Stimulated activated CD4-positive, alpha-beta T cell treated with anti-CD3 and anti-CD28 coated beads, Interleukin-15, amount 100 ng/mL, for 48 hours (primary cell): ENCODE results near the gene DDX11.
"Not testable (repeated sequence)": the region's sequence is repeated elsewhere in the genome, so short reads cannot be mapped to it uniquely, and the experiment has no call there.

ENCODE experiments used
- DNase-seq, 2 donors: peaks; one replicate each; pipeline ENCODE4 v3.0.0-alpha.2; 2020; ENCODE audit warnings: low read depth in 2 of 2

The DDX11 gene

GRCh38 chr12:31099434-31099833, 25.8 kb downstream of the DDX11 start:
- not testable (repeated sequence) for DNase-seq

- not testable (repeated sequence) for DNase-seq
These were observed 27.0 kb downstream of the DDX11 start for GRCh38 chr12:31100503-31101208.

GRCh38 chr12:31102125-31102524, 28.5 kb downstream of the DDX11 start:
- DNase-seq = not testable (repeated sequence)

- not testable (repeated sequence) for DNase-seq
These were observed 28.9 kb downstream of the DDX11 start for GRCh38 chr12:31102596-31102995.

- DNase-seq = not testable (repeated sequence)
These were observed 29.9 kb downstream of the DDX11 start for GRCh38 chr12:31103561-31103975.

GRCh38 chr12:31104220-31104619, 30.6 kb downstream of the DDX11 start:
- DNase-seq = not testable (repeated sequence)

- not testable (repeated sequence) for DNase-seq
These were observed 31.1 kb downstream of the DDX11 start for GRCh38 chr12:31104773-31105172.

GRCh38 chr12:31105668-31106067, 32.0 kb downstream of the DDX11 start:
- no peak for DNase-seq

- DNase-seq = no peak
These were observed 32.6 kb downstream of the DDX11 start for GRCh38 chr12:31106101-31106803.

GRCh38 chr12:31109773-31110172, 36.1 kb downstream of the DDX11 start:
- DNase-seq = not testable (repeated sequence)

GRCh38 chr12:31110263-31110662, 36.6 kb downstream of the DDX11 start:
- not testable (repeated sequence) for DNase-seq

GRCh38 chr12:31115092-31115601, 41.5 kb downstream of the DDX11 start:
- DNase-seq = not testable (repeated sequence)

GRCh38 chr12:31116846-31117202, 43.2 kb downstream of the DDX11 start:
- DNase-seq = not testable (repeated sequence)

- DNase-seq = peak; percentile 12 to 40
These were observed 43.7 kb downstream of the DDX11 start for GRCh38 chr12:31117203-31118011.

- no peak for DNase-seq
These were observed 44.9 kb downstream of the DDX11 start for GRCh38 chr12:31118347-31119191.

GRCh38 chr12:31119192-31119802, 45.6 kb downstream of the DDX11 start:
- no peak for DNase-seq

- DNase-seq = no peak
These were observed 46.1 kb downstream of the DDX11 start for GRCh38 chr12:31119803-31120211.

GRCh38 chr12:31120392-31121008, 46.8 kb downstream of the DDX11 start:
- no peak for DNase-seq

- not testable (repeated sequence) for DNase-seq
These were observed 47.5 kb downstream of the DDX11 start for GRCh38 chr12:31121022-31121728.

GRCh38 chr12:31122481-31122880, 48.8 kb downstream of the DDX11 start:
- DNase-seq = no peak
